ENCODE data around the gene TSEN54.

Gene TSEN54

DNA sequence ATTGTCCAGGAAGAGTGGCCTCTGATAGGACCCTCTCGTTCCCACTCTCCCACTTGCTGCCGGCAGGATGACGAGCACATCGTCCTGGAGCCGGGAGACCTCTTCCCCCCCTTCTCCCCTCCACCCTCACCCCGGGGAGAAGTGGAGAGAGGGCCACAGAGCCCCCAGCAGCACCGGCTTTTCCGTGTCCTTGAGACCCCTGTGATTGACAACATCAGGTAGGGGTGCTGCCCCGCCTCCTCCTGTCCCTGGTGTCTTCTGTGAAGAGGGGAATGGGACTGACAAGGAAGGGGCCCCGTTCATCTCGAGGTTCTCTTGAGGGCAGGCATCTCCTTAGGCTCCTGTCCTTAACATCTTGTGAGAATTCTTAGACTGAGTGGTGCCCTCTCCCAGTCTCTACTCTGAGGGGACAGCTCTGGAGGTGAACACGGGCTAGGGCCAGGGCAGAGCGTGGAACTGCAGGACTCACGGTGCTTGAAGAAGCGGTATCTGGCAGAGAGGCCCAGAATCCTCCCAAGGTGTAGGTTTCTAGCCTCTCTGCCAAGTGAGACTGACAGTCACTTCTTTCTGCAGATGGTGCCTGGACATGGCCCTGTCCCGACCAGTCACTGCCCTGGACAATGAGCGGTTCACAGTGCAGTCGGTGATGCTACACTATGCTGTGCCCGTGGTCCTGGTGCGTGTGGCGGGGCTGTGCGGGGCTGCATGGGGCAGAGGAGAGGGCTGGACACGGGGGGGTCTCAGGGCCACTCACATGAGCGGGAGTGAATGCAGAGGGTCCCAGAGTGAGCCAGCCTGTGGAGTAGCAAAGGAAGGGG is 27.4 kb upstream of the TSEN54 start:
- DNase-seq: no peak

DNA sequence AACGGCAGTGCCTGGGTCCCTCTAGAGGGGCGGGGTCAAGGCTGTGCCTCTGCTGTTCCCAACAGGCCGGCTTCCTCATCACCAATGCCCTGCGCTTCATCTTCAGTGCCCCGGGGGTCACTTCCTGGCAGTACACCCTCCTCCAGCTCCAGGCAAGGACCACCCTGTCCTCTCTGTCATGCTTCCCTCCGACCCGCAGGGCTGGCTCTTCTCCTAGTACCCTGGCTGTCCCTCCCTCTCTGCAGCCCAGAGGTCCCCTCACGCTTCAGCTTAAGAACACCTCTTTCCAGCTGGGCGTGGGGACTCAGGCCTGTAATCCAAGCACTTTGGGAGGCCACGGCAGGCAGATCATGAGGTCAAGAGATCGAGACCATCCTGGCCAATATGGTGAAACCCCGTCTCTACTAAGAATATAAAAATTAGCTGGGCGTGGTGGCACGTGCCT is 26.8 kb upstream of the TSEN54 start:
- no peak for DNase-seq

DNA sequence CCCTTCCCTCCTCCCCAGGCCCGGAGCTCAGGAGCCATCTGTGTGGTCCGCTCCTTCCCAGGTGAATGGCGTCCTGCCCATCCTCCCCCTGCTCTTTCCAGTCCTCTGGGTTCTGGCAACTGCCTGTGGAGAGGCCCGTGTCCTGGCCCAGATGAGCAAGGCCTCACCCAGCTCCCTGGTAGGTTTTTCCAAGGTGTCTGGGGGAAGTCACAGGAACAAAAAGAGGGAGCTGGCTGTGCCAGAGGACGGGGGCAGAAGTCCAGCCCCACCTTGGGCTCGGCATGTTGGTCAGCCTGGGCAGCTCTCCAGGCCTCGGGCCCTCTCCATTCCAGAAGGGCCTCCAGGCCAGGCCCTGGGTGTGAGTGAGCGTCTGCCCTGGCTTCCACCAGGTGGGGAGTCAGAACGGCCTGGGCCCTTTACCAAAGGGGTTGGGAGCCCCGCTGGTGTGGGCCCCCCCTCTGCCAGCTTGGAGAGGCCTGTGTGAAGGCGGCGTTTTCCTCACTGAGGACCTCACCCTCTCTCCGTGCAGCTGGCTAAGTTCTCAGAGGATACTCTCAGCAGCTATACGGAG is 26.1 kb upstream of the TSEN54 start:
- no peak for DNase-seq

DNA sequence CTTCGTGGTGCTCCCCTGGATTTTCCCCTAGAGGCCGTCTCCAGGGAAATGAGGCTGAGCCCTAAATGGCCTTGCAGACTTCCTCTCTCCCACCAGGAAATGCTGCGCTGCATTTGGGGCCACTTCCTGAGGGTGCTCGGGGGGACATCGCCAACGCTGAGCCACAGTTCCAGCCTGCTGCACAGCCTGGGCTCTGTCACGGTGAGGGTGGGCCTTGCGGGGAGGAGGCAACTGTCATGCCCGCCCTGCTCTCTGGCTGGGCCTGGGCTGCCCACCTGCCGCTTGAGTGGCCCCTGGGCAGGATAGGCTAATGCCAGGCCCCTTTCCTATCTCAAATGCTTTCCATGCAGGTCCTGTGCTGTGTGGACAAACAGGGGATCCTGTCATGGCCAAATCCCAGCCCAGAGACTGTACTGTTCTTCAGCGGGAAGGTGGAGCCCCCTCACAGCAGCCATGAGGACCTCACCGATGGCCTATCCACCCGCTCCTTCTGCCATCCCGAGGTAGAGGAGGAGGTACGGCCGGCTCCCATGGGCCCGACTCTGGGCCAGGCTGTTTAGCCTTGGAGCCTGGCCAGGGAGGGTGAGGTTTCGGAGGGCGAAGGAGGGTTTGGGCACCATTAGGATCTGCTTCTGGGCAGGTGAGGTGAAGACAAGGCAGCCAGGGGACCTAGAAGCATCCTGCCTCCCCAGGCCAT is 25.2 kb upstream of the TSEN54 start:
- no peak for DNase-seq

DNA sequence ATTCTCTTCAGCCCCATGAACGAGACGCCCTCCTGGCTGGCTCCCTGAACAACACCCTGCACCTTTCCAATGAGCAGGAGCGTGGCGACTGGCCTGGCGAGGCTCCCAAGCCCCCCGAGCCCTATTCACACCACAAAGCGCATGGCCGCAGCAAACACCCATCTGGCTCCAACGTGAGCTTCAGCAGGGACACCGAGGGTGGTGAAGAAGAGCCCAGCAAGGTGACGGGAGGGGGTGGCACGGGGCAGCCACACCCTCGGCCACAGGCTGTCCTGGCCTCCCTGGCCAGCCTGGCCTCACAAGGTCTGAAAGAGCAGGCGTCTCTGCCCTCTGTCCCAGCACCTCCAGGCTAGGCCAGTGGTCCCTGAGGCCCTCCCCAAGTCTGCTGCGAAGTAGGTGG is 24.6 kb upstream of the TSEN54 start:
- DNase-seq: no peak

DNA sequence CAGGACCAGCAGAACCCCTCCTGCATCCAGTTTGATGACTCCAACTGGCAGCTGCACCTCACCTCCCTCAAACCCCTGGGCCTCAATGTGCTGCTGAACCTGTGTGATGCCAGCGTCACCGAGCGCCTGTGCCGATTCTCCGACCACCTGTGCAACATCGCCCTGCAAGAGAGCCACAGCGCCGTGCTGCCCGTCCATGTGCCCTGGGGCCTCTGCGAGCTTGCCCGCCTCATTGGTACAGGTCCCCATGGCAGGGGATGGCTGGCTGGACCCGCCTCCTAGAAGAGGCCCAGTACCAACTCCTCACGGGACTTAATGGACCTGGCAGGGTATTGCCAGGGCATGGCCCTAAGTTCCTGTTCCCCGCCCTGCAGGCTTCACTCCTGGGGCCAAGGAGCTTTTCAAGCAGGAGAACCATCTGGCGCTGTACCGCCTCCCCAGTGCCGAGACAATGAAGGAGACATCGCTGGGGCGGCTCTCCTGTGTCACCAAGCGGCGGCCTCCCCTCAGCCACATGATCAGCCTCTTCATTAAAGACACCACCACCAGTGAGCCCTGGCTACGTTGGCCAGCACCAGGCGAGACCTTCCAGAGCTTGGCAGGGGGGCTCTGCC is 23.7 kb upstream of the TSEN54 start:
- no peak for DNase-seq

DNA sequence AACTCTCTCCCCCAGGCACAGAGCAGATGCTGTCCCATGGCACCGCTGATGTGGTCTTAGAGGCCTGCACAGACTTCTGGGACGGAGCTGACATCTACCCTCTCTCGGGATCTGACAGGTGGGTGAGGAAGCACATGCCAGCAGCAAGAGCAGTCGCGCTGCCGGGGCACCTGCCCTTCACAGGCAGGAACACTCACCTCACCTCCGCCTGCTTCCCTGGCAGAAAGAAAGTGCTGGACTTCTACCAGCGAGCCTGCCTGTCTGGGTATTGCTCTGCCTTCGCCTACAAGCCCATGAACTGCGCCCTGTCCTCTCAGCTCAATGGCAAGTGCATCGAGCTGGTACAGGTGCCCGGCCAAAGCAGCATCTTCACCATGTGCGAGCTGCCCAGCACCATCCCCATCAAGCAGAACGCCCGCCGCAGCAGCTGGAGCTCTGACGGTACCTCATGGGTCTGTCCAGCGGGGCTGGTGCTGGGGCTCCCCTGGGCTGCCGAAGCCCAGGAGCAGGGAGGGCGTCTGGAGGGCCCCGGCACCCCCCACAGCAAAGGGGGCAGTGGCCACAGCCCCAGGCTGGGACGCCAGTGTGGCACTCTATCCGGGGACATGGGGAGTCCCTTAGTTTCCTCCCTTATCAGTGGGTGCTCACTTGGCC is 22.7 kb upstream of the TSEN54 start:
- DNase-seq: no peak

DNA sequence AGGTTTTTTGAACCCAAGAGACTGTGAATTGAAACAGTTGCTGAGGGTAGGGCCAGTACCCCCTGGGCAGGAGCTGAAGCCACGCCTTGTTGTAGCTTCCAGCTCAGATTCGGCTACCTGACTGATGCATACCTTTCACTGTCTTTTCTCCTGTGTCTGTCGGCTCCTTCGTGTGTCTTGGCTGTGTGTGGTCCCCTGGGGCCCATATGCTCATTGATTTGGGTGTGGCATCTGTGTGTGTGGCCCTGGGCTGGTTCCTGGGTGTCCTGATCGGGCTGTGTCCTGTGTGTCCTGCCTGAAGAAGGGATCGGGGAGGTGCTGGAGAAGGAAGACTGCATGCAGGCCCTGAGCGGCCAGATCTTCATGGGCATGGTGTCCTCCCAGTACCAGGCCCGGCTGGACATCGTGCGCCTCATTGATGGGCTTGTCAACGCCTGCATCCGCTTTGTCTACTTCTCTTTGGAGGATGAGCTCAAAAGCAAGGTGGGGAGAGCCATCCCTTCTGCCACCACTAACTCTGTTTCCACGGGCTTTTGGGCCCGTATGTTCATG is 21.9 kb upstream of the TSEN54 start:
- DNase-seq: no peak

DNA sequence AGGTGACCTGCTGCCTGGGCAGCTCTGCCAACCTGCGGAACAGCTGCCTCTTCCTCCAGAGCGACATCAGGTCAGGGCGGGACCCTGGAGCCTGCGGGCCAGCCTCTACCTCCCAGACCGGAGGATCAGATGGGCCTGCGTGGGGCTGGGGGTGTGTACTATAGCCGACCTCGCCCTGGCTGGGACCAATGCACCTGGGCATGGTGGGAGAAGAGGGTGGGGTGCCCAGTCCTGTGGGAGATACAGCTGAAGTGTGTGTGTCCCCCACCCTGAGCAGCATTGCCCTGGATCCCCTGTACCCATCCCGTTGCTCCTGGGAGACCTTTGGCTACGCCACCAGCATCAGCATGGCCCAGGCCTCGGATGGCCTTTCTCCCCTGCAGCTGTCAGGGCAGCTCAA is 20.3 kb upstream of the TSEN54 start:
- no peak for DNase-seq

DNA sequence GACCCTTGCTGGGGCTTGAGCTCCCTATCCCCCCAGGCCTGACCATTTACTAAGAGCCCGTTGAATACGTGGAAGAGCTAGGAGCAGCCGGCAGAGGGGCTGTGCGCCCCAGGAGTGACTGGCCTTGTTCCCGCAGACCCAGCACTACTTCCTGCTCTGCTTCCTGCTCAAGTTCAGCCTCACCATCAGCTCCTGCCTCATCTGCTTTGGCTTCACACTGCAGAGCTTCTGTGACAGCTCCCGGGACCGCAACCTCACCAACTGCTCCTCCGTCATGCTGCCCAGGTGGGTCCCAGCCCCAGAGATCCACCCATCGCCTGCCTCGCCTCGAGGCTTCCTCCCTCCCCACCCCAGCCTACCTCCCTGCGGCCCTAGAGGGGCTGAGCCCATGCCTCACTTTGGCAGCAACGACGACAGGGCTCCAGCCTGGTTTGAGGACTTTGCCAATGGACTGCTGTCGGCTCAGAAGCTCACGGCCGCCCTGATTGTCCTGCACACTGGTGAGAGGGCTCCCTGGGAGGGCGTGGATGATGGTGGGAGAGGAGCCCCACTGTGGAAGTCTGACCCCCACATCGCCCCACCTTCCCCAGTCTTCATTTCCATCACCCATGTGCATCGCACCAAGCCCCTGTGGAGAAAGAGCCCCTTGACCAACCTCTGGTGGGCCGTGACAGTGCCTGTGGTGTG is 18.1 kb upstream of the TSEN54 start:
- no peak for DNase-seq

DNA sequence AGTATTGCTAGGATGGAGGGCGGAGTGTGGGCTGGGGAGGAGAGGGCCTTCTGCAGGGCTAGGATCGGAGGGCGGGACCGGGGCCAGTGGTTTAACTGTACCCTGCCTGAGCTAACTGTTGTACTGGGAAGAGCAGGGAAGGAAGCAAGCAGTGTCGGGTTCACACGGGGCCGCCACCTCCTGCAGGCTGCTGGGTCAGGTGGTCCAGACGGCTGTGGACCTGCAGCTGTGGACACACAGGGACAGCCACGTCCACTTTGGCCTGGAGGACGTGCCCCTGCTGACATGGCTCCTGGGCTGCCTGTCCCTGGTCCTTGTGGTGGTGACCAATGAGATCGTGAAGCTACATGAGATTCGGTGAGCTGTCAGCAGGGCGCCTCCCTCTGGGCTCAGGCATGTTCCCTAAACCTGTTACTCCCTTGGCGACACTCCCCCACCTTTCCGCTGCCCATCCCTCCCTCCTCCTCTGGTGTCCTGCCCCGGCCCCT is 17.6 kb upstream of the TSEN54 start:
- peak in 1 of 2 donors; percentile 9 for DNase-seq

DNA sequence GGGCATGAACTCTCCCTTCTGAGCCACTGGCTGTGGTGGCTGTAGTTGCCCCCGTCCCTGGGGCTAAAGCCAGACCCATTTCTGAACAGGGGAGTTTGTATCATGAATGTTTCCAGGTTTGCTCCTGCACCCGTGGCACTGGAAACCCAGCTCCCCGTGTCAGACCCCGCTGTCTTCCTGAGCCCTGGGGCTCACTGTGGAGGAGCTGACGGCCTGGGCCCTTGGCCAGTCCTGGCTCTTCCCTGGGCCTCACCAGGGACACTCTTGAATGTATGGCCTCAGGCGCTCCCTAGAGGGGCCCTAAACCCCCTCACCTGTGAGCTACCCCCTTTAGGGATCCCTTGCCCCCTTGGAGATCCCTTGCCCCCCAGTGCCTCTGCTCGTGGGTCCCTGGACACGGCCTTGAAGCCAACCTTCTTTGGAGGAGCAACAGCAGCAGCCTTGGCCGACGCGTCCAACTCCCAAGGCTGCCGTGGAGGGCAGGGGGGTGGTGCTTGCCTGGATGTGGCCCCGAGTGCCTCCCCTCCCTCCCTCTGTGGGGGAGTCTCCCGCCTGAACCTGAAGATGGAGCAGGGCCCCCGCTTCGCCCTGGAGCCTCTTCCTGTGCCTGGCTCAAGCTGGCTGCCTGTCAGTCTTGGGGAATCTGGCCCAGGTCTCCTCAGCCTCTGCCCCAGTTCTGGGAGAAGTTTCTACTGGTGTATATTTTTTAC is 16.9 kb upstream of the TSEN54 start:
- no peak for DNase-seq

DNA sequence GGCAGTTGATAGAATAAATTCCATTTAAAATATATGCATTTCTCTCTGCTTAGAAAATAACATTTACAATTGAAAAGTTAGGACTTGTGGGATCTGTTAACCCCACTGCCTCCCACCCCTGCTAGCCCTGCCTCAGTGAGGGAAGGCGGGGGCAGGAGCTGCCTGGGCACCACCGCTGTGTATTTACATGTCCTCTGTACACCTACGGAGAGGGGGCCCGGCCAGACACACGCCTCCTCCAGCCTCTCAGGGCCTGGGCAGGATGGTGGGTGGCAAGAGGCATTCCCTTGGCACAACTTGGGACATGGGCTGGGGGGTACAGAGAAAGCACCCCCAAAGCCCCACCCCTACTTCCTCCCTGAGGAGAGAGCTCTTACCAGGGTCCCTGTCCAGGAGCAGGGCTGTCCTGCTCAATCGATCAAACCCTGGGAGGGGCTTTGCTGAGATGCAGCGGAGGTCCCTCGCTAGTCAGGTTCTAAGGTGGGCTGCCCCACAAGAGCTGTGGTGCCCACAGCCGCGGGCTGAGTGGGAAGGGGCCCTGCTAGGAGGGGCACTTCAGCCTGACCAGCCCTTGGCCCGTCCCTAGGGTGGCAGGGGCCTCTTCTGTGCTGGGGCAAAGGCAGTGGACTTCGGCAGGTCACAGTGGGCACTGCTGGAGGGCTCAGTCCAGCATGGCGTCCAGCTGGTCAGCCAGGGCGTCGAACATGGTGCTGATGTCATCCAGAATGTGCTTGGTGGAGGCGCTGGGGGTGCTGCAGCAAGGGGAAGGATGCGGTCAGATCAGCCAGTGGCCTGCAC is 15.7 kb upstream of the TSEN54 start:
- DNase-seq: no peak

DNA sequence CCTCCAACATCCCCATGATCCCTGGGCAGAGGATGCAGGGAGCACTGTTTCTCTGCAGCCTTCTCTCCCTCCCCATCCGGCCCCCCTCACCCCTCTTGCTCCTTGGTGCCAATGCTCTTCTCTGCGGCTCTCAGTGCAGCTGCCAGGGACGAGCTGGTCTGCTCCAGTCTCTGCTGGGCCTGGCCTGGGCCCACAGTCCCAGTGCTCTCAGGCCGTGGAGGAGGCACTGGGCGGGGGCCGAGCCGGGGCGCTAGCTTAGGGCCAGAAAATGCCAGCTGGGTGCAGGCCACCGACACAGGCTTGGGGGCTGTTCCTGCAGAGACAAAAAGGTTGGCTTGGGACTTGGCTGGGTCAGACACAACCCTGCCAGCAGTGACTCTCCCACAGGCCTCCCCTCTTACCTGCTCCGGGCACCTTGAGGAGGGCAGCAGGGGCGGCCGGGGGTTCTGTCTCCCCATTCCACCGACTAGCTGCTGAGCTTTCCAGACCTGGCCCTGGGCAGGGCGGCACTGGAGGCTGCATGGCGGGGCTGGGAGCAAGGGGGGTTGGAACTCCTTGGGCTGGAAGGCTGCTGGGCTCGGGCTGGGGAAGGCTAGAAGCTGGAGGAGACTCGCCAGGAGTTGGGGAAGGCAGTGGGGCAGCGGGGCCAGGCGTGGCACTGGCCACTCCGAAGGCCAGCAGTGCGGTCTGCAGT is 14.8 kb upstream of the TSEN54 start:
- DNase-seq: no peak

DNA sequence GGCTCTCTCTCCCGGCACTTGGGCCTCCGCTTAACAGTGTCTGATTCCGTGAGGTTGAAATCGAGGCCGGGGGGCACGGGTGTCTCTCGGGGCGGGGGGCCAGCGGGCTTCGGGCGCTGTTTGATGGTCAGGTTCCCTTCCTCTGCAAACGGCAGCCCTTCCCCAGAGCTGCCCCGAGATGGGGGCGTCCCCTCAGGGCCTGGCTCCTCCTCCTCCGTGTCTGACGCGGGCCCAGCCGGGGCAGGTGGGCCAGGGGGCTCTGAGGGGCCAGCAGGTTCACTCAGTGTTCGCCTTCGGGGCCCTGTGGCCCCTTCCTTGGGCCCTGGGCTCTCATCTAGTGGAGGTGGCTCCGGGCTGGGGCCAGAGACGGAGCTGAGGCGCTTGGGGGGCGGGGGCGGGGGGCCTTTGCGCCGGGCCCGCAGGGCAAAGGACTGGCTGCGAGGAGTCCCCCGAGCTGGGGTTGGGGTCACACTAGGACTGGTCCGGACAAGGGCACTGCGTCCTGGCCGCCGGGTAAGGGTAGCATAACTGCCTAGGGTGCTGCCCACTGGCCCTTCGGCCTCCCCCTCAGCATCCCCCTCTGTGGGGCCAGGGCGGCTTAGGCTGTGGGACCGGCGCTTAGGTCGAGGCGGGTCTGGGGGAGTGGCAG is 14.1 kb upstream of the TSEN54 start:
- no peak for DNase-seq

DNA sequence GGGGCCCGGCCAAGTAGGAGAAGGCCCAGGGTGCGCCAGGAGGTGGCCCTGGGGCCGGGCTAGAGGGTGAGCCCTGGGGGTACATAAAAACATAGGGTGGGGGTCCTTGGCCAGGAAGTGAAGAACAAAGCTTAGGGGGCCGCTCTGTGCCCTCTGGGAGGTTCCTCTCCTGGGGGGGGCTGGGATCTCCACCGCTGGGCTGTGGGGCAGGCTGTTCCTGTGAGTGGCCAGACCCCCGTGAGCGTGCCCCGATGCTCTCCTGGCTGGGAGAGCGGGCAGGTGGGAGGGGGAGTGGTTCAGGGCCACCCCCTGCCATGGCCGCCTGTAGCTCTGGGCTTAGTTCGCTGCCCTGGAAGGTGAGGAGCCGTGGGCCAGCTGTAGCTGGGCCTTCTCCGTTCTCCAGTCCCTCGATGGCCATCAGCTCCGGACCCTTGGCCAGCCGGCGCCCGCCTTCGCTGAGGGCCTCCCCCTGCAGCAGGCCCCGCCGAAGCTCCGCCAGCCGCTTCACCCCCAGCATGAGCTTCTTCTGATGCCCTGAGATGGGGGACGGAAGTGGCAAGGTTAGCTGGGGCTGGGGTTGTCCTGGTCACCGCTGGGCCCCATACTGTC is 13.5 kb upstream of the TSEN54 start:
- no peak for DNase-seq

DNA sequence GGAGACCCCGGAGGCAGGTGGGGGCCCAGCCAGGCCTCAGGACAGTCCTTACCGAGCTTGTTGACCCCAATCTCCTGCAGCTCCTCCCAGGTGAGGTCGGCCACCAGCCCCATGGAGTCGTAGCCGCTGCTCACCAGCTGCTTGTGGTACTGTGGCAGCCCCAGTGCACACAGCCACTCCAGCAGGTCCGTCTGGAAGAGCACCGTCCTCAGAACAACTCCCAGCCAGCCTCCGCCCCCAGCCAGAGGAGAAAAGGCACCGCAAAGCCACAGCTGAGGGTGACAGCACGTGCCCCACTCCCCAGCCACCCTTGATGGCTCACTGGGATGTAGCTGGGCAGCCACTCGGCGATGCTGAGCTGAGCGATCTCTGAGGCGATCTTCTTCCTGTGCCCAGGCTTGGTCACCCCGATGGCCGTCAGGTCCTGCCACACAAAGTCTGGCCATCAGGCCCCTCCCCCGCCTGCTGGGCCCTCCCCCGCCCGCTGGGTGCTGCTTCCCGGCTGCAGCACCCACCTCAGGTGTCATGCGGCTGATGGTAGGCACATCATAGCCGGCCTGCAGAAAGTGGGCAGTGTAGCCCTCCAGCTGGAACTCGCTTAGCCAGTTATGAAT is 12.9 kb upstream of the TSEN54 start:
- no peak for DNase-seq

DNA sequence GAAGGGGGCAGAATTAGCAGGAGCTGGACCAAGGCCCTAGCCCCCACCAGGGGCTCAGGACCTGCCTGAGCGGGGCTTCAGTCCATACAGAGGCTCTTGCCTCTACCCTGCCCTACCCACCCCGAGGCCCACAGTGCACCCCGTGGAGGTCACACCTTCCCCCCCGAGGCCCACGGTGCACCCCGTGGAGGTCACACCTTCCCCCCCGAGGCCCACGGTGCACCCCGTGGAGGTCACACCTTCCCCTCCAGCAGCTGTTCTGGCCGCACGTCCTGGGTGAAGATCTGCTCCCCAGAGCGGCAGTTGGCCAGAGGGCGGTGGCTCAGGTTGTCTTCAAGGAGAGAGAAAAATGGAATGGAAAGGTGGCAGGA is 12.4 kb upstream of the TSEN54 start:
- DNase-seq: no peak

Measured in inflammatory macrophage (primary cell).